ENCODE data around the gene ROR2.

The ROR2 gene

DNA sequence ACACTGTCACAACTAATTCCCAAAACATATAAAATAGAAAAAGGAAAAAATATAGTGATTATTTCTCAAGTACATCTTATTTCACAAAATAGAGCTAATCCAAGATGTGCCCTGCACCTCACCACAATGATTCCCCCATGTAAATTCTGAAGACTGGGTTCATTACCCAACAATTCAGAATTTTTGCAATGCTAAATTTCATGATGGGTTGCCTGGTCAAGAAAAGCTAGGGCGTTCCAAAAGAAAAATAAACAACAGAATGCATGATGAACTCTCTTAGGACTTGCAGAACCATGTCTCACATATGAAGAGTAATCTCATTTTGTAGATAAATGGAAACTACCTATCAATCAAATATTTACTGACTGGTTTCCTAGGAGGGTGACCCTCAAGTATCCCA lies 266.8 kb downstream of the ROR2 start:
- no peak for ATAC-seq
- TF ChIP-seq ZC3H10 (CRISPR knock-in tag; IDR thresholded peaks at IDR 0.05) (no peak), PPARA (CRISPR knock-in tag; IDR thresholded peaks at IDR 0.05; ENCODE audit: borderline replicate concordance) (no peak), ZNF70 (CRISPR knock-in tag; IDR thresholded peaks at IDR 0.05) (no peak), ZNF8 (CRISPR knock-in tag; IDR thresholded peaks at IDR 0.05) (no peak), GLIS3 (CRISPR knock-in tag; IDR thresholded peaks at IDR 0.05) (no peak), OSR1 (CRISPR knock-in tag; IDR thresholded peaks at IDR 0.05) (no peak), ZFP3 (CRISPR knock-in tag; IDR thresholded peaks at IDR 0.05) (no peak), TOX (CRISPR knock-in tag; IDR thresholded peaks at IDR 0.05; ENCODE audit: borderline replicate concordance) (no peak), BACH2 (CRISPR knock-in tag; IDR thresholded peaks at IDR 0.05; ENCODE audit: borderline replicate concordance) (no peak)
- TF ChIP-seq, protein P1, sequence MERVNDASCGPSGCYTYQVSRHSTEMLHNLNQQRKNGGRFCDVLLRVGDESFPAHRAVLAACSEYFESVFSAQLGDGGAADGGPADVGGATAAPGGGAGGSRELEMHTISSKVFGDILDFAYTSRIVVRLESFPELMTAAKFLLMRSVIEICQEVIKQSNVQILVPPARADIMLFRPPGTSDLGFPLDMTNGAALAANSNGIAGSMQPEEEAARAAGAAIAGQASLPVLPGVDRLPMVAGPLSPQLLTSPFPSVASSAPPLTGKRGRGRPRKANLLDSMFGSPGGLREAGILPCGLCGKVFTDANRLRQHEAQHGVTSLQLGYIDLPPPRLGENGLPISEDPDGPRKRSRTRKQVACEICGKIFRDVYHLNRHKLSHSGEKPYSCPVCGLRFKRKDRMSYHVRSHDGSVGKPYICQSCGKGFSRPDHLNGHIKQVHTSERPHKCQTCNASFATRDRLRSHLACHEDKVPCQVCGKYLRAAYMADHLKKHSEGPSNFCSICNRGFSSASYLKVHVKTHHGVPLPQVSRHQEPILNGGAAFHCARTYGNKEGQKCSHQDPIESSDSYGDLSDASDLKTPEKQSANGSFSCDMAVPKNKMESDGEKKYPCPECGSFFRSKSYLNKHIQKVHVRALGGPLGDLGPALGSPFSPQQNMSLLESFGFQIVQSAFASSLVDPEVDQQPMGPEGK (CRISPR knock-in tag; IDR thresholded peaks at IDR 0.05; ENCODE audit: borderline replicate concordance), result no peak
- TF ChIP-seq, protein P2, sequence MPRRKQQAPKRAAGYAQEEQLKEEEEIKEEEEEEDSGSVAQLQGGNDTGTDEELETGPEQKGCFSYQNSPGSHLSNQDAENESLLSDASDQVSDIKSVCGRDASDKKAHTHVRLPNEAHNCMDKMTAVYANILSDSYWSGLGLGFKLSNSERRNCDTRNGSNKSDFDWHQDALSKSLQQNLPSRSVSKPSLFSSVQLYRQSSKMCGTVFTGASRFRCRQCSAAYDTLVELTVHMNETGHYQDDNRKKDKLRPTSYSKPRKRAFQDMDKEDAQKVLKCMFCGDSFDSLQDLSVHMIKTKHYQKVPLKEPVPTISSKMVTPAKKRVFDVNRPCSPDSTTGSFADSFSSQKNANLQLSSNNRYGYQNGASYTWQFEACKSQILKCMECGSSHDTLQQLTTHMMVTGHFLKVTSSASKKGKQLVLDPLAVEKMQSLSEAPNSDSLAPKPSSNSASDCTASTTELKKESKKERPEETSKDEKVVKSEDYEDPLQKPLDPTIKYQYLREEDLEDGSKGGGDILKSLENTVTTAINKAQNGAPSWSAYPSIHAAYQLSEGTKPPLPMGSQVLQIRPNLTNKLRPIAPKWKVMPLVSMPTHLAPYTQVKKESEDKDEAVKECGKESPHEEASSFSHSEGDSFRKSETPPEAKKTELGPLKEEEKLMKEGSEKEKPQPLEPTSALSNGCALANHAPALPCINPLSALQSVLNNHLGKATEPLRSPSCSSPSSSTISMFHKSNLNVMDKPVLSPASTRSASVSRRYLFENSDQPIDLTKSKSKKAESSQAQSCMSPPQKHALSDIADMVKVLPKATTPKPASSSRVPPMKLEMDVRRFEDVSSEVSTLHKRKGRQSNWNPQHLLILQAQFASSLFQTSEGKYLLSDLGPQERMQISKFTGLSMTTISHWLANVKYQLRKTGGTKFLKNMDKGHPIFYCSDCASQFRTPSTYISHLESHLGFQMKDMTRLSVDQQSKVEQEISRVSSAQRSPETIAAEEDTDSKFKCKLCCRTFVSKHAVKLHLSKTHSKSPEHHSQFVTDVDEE (CRISPR knock-in tag; IDR thresholded peaks at IDR 0.05), result no peak
- TF ChIP-seq, protein P3, sequence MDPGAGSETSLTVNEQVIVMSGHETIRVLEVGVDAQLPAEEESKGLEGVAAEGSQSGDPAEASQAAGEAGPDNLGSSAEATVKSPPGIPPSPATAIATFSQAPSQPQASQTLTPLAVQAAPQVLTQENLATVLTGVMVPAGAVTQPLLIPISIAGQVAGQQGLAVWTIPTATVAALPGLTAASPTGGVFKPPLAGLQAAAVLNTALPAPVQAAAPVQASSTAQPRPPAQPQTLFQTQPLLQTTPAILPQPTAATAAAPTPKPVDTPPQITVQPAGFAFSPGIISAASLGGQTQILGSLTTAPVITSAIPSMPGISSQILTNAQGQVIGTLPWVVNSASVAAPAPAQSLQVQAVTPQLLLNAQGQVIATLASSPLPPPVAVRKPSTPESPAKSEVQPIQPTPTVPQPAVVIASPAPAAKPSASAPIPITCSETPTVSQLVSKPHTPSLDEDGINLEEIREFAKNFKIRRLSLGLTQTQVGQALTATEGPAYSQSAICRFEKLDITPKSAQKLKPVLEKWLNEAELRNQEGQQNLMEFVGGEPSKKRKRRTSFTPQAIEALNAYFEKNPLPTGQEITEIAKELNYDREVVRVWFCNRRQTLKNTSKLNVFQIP (CRISPR knock-in tag; IDR thresholded peaks at IDR 0.05; ENCODE audit: borderline replicate concordance, low read depth), result no peak
- TF ChIP-seq, protein P4, sequence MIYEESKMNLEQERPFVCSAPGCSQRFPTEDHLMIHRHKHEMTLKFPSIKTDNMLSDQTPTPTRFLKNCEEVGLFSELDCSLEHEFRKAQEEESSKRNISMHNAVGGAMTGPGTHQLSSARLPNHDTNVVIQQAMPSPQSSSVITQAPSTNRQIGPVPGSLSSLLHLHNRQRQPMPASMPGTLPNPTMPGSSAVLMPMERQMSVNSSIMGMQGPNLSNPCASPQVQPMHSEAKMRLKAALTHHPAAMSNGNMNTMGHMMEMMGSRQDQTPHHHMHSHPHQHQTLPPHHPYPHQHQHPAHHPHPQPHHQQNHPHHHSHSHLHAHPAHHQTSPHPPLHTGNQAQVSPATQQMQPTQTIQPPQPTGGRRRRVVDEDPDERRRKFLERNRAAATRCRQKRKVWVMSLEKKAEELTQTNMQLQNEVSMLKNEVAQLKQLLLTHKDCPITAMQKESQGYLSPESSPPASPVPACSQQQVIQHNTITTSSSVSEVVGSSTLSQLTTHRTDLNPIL (CRISPR knock-in tag; IDR thresholded peaks at IDR 0.05; ENCODE audit: low read depth), result no peak

DNA sequence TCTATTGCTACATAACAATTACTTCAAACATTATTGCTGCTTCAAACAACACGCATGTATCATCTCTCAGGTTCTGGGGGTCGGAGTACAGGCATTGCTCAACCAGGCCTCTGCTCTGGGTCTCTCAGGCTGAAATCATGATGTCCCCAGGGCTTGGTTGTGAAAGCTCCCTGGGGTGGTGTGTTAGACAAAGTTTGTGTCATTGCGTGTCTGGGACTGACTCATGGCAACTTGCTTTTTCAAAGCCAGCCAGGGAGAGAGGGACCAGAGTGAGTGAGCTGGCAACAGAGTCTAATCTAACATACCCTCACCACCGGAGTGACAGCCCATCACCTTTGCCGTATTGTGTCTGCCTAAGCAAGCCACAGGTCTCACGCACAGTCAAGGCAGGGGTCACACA lies 267.2 kb downstream of the ROR2 start:
- TF ChIP-seq GLIS3 (CRISPR knock-in tag; IDR thresholded peaks at IDR 0.05) (no peak), ARNTL (CRISPR knock-in tag; IDR thresholded peaks at IDR 0.05; ENCODE audit: borderline replicate concordance, low read depth) (no peak), ZFP3 (CRISPR knock-in tag; IDR thresholded peaks at IDR 0.05) (no peak), TCF4 (CRISPR knock-in tag; IDR thresholded peaks at IDR 0.05; ENCODE audit: borderline replicate concordance) (no peak), CSDC2 (CRISPR knock-in tag; IDR thresholded peaks at IDR 0.05) (no peak), OSR1 (CRISPR knock-in tag; IDR thresholded peaks at IDR 0.05) (no peak), PPARA (CRISPR knock-in tag; IDR thresholded peaks at IDR 0.05; ENCODE audit: borderline replicate concordance) (no peak), ZC3H10 (CRISPR knock-in tag; IDR thresholded peaks at IDR 0.05) (no peak), ISL1 (CRISPR knock-in tag; IDR thresholded peaks at IDR 0.05) (no peak), ZNF8 (CRISPR knock-in tag; IDR thresholded peaks at IDR 0.05) (no peak), ESRRG (CRISPR knock-in tag; IDR thresholded peaks at IDR 0.05) (no peak)
- TF ChIP-seq, protein P1 (CRISPR knock-in tag; IDR thresholded peaks at IDR 0.05; ENCODE audit: borderline replicate concordance), result no peak
- TF ChIP-seq, protein P5, sequence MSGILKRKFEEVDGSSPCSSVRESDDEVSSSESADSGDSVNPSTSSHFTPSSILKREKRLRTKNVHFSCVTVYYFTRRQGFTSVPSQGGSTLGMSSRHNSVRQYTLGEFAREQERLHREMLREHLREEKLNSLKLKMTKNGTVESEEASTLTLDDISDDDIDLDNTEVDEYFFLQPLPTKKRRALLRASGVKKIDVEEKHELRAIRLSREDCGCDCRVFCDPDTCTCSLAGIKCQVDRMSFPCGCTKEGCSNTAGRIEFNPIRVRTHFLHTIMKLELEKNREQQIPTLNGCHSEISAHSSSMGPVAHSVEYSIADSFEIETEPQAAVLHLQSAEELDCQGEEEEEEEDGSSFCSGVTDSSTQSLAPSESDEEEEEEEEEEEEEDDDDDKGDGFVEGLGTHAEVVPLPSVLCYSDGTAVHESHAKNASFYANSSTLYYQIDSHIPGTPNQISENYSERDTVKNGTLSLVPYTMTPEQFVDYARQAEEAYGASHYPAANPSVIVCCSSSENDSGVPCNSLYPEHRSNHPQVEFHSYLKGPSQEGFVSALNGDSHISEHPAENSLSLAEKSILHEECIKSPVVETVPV (CRISPR knock-in tag; IDR thresholded peaks at IDR 0.05), result no peak
- TF ChIP-seq, protein P2 (CRISPR knock-in tag; IDR thresholded peaks at IDR 0.05), result no peak
- TF ChIP-seq, protein P3 (CRISPR knock-in tag; IDR thresholded peaks at IDR 0.05; ENCODE audit: borderline replicate concordance, low read depth), result no peak
- TF ChIP-seq, protein P4 (CRISPR knock-in tag; IDR thresholded peaks at IDR 0.05; ENCODE audit: low read depth), result no peak
- ATAC-seq, result no peak

All from SK-N-SH treated with all-trans-retinoic acid at 6 μM for 48 hours (cell line).